ENCODE data around the gene PLCL2. TPM values are rescaled to one million over a fixed set of nuclear protein-coding genes. Genes with fewer than 3 reads are reported as not detected.
A peak's percentile ranks its signal among the peaks of the same experiment; 100 is the strongest.

PLCL2 gene
- total and polyA plus RNA-seq, 7 donors, result 4.2 to 32.7 (median 21.9) TPM

GRCh38 chr3:17065881-17066280 lies 181.1 kb downstream of the PLCL2 start:
- H3K27ac ChIP-seq, result no peak overlapping the region
- H3K36me3 ChIP-seq (ENCODE audit: insufficient read depth in 1 of 2, low read depth in 1 of 2), result peaks cover 0 to 16% of the 10 kb centered on the region in 2 donors
- intact Hi-C loops (cut with DNase I), result no loop called here
- peaks cover 29% of the 10 kb centered on the region for H3K4me1 ChIP-seq
- no peak overlapping the region for H3K4me3 ChIP-seq
- ATAC-seq (no peak), DNase-seq (no peak)
- TF ChIP-seq CTCF (IDR thresholded peaks at IDR 0.05), result no peak
- no peaks in the 10 kb centered on the region for H3K9me3 ChIP-seq
- no peaks in the 10 kb centered on the region for H3K27me3 ChIP-seq (ENCODE audit: insufficient read depth in 3 of 3, low read length in 2 of 3)
- 91 to 93% (median 93%) methylated on average over 4 of the region's 4 CpGs for WGBS, 3 donors

GRCh38 chr3:17069754-17070153 lies 185.0 kb downstream of the PLCL2 start:
- DNase-seq (no peak), ATAC-seq (no peak)
- Histone ChIP-seq H3K4me3 (no peak overlapping the region), H3K9me3 (no peaks in the 10 kb centered on the region), H3K27ac (peak overlapping the region; percentile 70), H3K4me1 (peaks cover 17% of the 10 kb centered on the region), H3K27me3 (ENCODE audit: insufficient read depth in 3 of 3, low read length in 2 of 3) (no peaks in the 10 kb centered on the region), H3K36me3 (ENCODE audit: insufficient read depth in 1 of 2, low read depth in 1 of 2) (peaks cover 0 to 16% of the 10 kb centered on the region in 2 donors)
- intact Hi-C loops (cut with DNase I), result no loop called here
- 89 to 92% (median 90%) methylated on average over 4 of the region's 4 CpGs for WGBS, 3 donors
- no peak for TF ChIP-seq CTCF (IDR thresholded peaks at IDR 0.05)

DNA sequence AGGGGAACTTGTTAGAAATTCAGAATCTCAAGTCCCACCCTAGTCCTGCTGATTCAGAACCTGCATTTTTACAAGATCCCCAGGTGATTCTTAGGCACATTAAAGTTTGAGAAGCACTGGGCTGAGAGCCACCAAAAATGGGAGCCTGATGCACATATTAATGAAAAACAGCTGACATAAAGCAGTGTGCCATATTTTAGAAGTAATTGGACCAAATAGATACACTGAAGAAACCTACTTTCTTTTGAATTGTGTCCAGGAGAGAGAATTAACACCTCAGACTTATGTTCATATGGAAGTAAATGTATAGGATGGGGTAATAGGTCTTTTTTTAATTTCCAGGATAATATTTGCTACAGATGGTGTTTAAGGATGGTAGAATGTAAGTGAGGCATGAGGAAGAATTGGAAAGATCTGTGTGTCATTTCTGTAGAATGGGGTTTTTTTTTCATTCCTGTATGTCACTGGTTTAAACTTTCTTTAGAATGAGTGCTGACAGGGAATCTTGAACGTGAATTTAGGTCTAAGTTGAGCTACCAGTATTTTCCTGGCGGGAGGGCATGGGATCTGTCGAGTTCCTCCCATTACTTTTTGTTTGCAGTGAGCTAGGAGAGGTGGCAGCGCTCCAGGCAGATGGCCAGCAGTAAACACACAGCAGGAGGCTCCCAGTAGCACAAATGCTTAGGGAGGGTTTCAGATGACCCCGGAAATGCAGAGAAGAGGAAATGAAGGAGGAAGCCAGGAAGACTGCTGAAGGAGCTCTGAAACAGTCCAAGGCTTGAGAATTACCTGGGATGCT lies 185.6 kb downstream of the PLCL2 start:
- H3K4me1 ChIP-seq, result peaks cover 12% of the 10 kb centered on the region
- peak overlapping the region; percentile 70 for H3K27ac ChIP-seq
- peak; percentile 25 to 65 for DNase-seq
- peaks cover 0 to 16% of the 10 kb centered on the region in 2 donors for H3K36me3 ChIP-seq (ENCODE audit: insufficient read depth in 1 of 2, low read depth in 1 of 2)
- no peaks in the 10 kb centered on the region for H3K9me3 ChIP-seq
- 12 to 14% (median 12%) methylated on average over 5 of the region's 5 CpGs for WGBS, 3 donors
- no peak for TF ChIP-seq CTCF (IDR thresholded peaks at IDR 0.05)
- intact Hi-C loops (cut with DNase I), result no loop called here
- H3K4me3 ChIP-seq, result peak overlapping the region; percentile 32
- peak in 3 of 4 donors; percentile 63 to 82 (median 76) for ATAC-seq
- H3K27me3 ChIP-seq (ENCODE audit: insufficient read depth in 3 of 3, low read length in 2 of 3), result no peaks in the 10 kb centered on the region

GRCh38 chr3:17074559-17074958 lies 189.8 kb downstream of the PLCL2 start:
- intact Hi-C loops (cut with DNase I), result no loop called here
- Histone ChIP-seq H3K4me1 (peaks cover 29% of the 10 kb centered on the region), H3K36me3 (ENCODE audit: insufficient read depth in 1 of 2, low read depth in 1 of 2) (no peaks in the 10 kb centered on the region), H3K4me3 (no peak overlapping the region), H3K27me3 (ENCODE audit: insufficient read depth in 3 of 3, low read length in 2 of 3) (no peaks in the 10 kb centered on the region), H3K9me3 (no peaks in the 10 kb centered on the region), H3K27ac (no peak overlapping the region)
- DNase-seq, result no peak
- ATAC-seq, result no peak
- no peak for TF ChIP-seq CTCF (IDR thresholded peaks at IDR 0.05)
- WGBS, 3 donors, result 97 to 100% (median 97%) methylated on average over 1 of the region's 1 CpG
